K562 (cell line): ENCODE results near the gene RBSN. TPM values are rescaled to one million over a fixed set of nuclear protein-coding genes. Genes with fewer than 3 reads are reported as not detected.

Experiments
- C11orf30 ChIP-seq: fragments of 450-650 bp; IDR thresholded peaks from 2 replicates; pipeline ENCODE4 v1.6.1; 2016; ENCODE audit warnings: low read depth, mild to moderate bottlenecking
- CBFA2T2 ChIP-seq: fragments of 450-650 bp; conservative IDR thresholded peaks from 2 replicates; pipeline ENCODE4 v1.6.1; 2017; ENCODE audit warnings: mild to moderate bottlenecking
- ELF2 ChIP-seq: fragments of 250-450 bp; sonication (Bioruptor Pico); IDR thresholded peaks from 2 replicates; pipeline ENCODE4 v1.5.0; 2021; ENCODE audit warnings: mild to moderate bottlenecking
- MEF2A ChIP-seq: IDR thresholded peaks from 2 replicates; pipeline ENCODE4 v1.6.1; 2011; ENCODE audit warnings: low read depth, mild to moderate bottlenecking, low read length, moderate library complexity; ENCODE audit not compliant: control insufficient read depth
- NUFIP1 ChIP-seq: fragments of 450-650 bp; IDR thresholded peaks from 2 replicates; pipeline ENCODE4 v1.6.1; 2018; ENCODE audit not compliant: partially characterized antibody
- POLR2AphosphoS2 ChIP-seq: IDR thresholded peaks from 2 replicates; pipeline ENCODE4 v1.6.1; 2012; ENCODE audit warnings: low read length, improper control_type of control experiment
- SMAD4 ChIP-seq: fragments of 250-450 bp; sonication (Bioruptor Pico); conservative IDR thresholded peaks from 2 replicates; pipeline ENCODE4 v1.8.0; 2021; ENCODE audit warnings: inconsistent platforms, mild to moderate bottlenecking, moderate library complexity
- SP1 ChIP-seq: sonication (generic); formaldehyde crosslinking; IDR thresholded peaks from 2 replicates; pipeline ENCODE4 v1.8.1; 2022; ENCODE audit warnings: mild to moderate bottlenecking, missing genetic modification reagents
- ZBTB1 ChIP-seq: sonication (generic); formaldehyde crosslinking; IDR thresholded peaks from 2 replicates; pipeline ENCODE4 v1.8.1; 2023; ENCODE audit warnings: missing genetic modification reagents, low read depth, mild to moderate bottlenecking, borderline replicate concordance
- ZHX1 ChIP-seq: fragments of 150-350 bp; conservative IDR thresholded peaks from 2 replicates; pipeline ENCODE4 v1.6.1; 2014; ENCODE audit warnings: low read length
- ZNF282 ChIP-seq: sonication (generic); formaldehyde crosslinking; IDR thresholded peaks from 2 replicates; pipeline ENCODE4 v1.8.1; 2023; ENCODE audit warnings: missing genetic modification reagents
- ZNF395 ChIP-seq: fragments of 200-800 bp; sonication (Bioruptor generic); IDR thresholded peaks from 2 replicates; pipeline ENCODE4 v1.6.1; 2017; ENCODE audit warnings: missing genetic modification characterization, missing compliant biosample characterization
- polyA plus RNA-seq, 8 experiments: library from polyadenylated mRNA; depleted of rRNA in 4 of 8; stranded (reverse) in 5 of 8; unstranded in 3 of 8; fragments of >200 nt; fragmentation: Nextera tagmentation in 2 of 8; fragmentation: Illumina TruSeq in 1 of 8; extraction: Ambion mirVana in 2 of 8; extraction: Trizol in 1 of 8; gene quantifications; 2 replicates each; pipeline versions ENCODE4 v1.2.1 to v1.2.3, GENCODE V29; 2011 to 2014; ENCODE audit warnings: inconsistent platforms in 1 of 8, missing spikeins in 1 of 8
- total RNA-seq, 7 experiments: library from RNA; depleted of rRNA in 6 of 7; stranded (reverse); fragments of >200 nt in 6 of 7; fragmentation: Illumina TruSeq in 2 of 7; extraction: Trizol in 2 of 7; gene quantifications; 2 replicates each; pipeline versions ENCODE4 v1.2.1 to v1.2.3, GENCODE V29; 2011 to 2021; ENCODE audit warnings: low replicate concordance in 1 of 7
- TF ChIP-seq, protein P1 (sequence below): IDR thresholded peaks from 2 replicates; pipeline ENCODE4 v1.6.1; 2011; ENCODE audit warnings: borderline replicate concordance, low read depth, mild to moderate bottlenecking, moderate library complexity, low read length; ENCODE audit not compliant: insufficient read depth, poor library complexity, severe bottlenecking
- TF ChIP-seq, protein P2 (sequence below): fragments of 250-450 bp; sonication (Bioruptor Pico); IDR thresholded peaks from 2 replicates; pipeline ENCODE4 v1.4.0; 2020; ENCODE audit warnings: mild to moderate bottlenecking, moderate library complexity
- TF ChIP-seq, protein P3 (sequence below): fragments of 250-450 bp; sonication (Bioruptor Pico); IDR thresholded peaks from 2 replicates; pipeline ENCODE4 v1.5.0; 2021; ENCODE audit warnings: mild to moderate bottlenecking, borderline replicate concordance

The RBSN gene
- total and polyA plus RNA-seq, 9 of the 15 experiments (the other 6 are each of a cell fraction or from before 2014, with no cell fraction given) = 2.9 to 19.6 (median 15.0) TPM

DNA sequence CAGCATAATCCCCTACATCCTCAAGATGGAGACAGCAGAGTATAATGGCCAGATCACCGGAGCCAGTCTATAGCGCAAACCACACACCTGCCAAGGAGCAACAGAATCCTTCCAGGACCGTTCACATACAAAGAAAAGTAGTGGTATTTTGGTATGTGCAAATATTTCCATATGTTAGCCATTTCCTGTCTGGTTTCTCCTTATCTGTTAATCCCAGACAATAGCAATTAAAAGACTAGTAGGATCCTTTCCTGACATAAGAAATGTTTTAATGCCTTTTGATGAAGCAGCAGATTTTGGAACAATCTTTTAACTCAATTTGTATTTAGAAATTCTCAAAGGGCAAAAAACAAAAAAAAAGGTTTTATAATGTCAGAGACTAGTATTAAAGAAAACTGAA is 56.0 kb downstream of the RBSN start (continued):
- no peak for TF ChIP-seq ZHX1
- peak; percentile 27 for TF ChIP-seq CBFA2T2
- no peak for TF ChIP-seq NUFIP1
- TF ChIP-seq ZNF282 (CRISPR knock-in tag) = no peak
- TF ChIP-seq ELF2 (CRISPR knock-in tag) = no peak
- no peak for TF ChIP-seq SP1 (CRISPR knock-in tag)
- TF ChIP-seq, protein P1, sequence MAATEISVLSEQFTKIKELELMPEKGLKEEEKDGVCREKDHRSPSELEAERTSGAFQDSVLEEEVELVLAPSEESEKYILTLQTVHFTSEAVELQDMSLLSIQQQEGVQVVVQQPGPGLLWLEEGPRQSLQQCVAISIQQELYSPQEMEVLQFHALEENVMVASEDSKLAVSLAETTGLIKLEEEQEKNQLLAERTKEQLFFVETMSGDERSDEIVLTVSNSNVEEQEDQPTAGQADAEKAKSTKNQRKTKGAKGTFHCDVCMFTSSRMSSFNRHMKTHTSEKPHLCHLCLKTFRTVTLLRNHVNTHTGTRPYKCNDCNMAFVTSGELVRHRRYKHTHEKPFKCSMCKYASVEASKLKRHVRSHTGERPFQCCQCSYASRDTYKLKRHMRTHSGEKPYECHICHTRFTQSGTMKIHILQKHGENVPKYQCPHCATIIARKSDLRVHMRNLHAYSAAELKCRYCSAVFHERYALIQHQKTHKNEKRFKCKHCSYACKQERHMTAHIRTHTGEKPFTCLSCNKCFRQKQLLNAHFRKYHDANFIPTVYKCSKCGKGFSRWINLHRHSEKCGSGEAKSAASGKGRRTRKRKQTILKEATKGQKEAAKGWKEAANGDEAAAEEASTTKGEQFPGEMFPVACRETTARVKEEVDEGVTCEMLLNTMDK = no peak
- TF ChIP-seq ZBTB1 (CRISPR knock-in tag) = no peak
- TF ChIP-seq, protein P2, sequence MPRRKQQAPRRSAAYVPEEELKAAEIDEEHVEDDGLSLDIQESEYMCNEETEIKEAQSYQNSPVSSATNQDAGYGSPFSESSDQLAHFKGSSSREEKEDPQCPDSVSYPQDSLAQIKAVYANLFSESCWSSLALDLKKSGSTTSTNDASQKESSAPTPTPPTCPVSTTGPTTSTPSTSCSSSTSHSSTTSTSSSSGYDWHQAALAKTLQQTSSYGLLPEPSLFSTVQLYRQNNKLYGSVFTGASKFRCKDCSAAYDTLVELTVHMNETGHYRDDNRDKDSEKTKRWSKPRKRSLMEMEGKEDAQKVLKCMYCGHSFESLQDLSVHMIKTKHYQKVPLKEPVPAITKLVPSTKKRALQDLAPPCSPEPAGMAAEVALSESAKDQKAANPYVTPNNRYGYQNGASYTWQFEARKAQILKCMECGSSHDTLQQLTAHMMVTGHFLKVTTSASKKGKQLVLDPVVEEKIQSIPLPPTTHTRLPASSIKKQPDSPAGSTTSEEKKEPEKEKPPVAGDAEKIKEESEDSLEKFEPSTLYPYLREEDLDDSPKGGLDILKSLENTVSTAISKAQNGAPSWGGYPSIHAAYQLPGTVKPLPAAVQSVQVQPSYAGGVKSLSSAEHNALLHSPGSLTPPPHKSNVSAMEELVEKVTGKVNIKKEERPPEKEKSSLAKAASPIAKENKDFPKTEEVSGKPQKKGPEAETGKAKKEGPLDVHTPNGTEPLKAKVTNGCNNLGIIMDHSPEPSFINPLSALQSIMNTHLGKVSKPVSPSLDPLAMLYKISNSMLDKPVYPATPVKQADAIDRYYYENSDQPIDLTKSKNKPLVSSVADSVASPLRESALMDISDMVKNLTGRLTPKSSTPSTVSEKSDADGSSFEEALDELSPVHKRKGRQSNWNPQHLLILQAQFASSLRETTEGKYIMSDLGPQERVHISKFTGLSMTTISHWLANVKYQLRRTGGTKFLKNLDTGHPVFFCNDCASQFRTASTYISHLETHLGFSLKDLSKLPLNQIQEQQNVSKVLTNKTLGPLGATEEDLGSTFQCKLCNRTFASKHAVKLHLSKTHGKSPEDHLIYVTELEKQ = no peak
- no peak for TF ChIP-seq MEF2A
- TF ChIP-seq, protein P3, sequence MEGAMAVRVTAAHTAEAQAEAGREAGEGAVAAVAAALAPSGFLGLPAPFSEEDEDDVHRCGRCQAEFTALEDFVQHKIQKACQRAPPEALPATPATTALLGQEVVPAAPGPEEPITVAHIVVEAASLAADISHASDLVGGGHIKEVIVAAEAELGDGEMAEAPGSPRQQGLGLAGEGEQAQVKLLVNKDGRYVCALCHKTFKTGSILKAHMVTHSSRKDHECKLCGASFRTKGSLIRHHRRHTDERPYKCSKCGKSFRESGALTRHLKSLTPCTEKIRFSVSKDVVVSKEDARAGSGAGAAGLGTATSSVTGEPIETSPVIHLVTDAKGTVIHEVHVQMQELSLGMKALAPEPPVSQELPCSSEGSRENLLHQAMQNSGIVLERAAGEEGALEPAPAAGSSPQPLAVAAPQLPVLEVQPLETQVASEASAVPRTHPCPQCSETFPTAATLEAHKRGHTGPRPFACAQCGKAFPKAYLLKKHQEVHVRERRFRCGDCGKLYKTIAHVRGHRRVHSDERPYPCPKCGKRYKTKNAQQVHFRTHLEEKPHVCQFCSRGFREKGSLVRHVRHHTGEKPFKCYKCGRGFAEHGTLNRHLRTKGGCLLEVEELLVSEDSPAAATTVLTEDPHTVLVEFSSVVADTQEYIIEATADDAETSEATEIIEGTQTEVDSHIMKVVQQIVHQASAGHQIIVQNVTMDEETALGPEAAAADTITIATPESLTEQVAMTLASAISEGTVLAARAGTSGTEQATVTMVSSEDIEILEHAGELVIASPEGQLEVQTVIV = no peak
- TF ChIP-seq ZNF395 (CRISPR knock-in tag) = no peak
- peak; percentile 67 for TF ChIP-seq C11orf30
- TF ChIP-seq SMAD4 (CRISPR knock-in tag) = peak; percentile 73
- 0 out of 2 replicates have a peak, but pooled peaks have one; percentile 26 for TF ChIP-seq POLR2AphosphoS2
